Measurements from ENCODE around the gene ASB2. TPM values are rescaled to one million over a fixed set of nuclear protein-coding genes. Genes with fewer than 3 reads are reported as not detected.
A peak's percentile ranks its signal among the peaks of the same experiment; 100 is the strongest.

Gene ASB2
- total and polyA plus RNA-seq, 2 of the 13 experiments (the other 11 are each of a cell fraction or from before 2014, with no cell fraction given) = 0.82 to 4.1 TPM

- 23% methylated on average over 3 of the region's 3 CpGs for WGBS (ENCODE audit: low lambda C conversion rate)
- Histone ChIP-seq H3K9ac (ENCODE audit: insufficient read depth, low read depth, low read length) (no peak overlapping the region), H3K27me3 (ENCODE audit: control insufficient read depth in 1 of 2, insufficient read depth in 2 of 2, low read length in 2 of 2) (no peaks in the 10 kb centered on the region; a peak in 1 of 5 replicates), H3K79me2 (ENCODE audit: insufficient read depth, low read length) (no peaks in the 10 kb centered on the region), H3K4me2 (ENCODE audit: low read depth, low read length) (no peak overlapping the region), H4K20me1 (ENCODE audit: insufficient read depth, low read length) (no peaks in the 10 kb centered on the region), H2AFZ (ENCODE audit: low read length) (no peak overlapping the region), H3K9me3 (ENCODE audit: low read length) (no peaks in the 10 kb centered on the region), H3K4me3 (replicated peaks in 1 of 3; ENCODE audit: insufficient read depth in 1 of 3, low read depth in 2 of 3, low read length in 3 of 3) (no peak overlapping the region), H3K36me3 (replicated peaks in 1 of 2; ENCODE audit: control insufficient read depth in 1 of 2, insufficient read depth in 2 of 2, low read length in 2 of 2) (no peaks in the 10 kb centered on the region), H3K4me1 (ENCODE audit: insufficient read depth, low read length) (peaks cover 50% of the 10 kb centered on the region), H3K27ac (ENCODE audit: extremely low read length, insufficient read depth, low read length) (no peak overlapping the region)
- no peak for ATAC-seq
- ChIA-PET CTCF (ENCODE audit: low intra/inter-chr PET ratio, low total read pairs) (no interaction called here), POLR2A (no interaction called here)
- in situ Hi-C loops (cut with HindIII; ENCODE audit: extremely low pct_ligation_motif_present, low pct_unique_long_range_greater_than_20kb) = no loop called here
- DNase-seq (ENCODE audit: low spot score) = no peak
- FAIRE-seq = no peak
- BruUV-seq (replicated peaks) = no TSS peak
- TF ChIP-seq HIC2 (CRISPR knock-in tag; IDR thresholded peaks at IDR 0.05; ENCODE audit: low read depth) (no peak), FOXA1 (IDR thresholded peaks at IDR 0.05) (no peak), FOXA1 (CRISPR knock-in tag; IDR thresholded peaks at IDR 0.05) (0 out of 2 replicates have a peak, but pooled peaks have one; percentile 20), HNRNPL (IDR thresholded peaks at IDR 0.05; ENCODE audit: low read depth, low read length) (no peak), NR0B2 (CRISPR knock-in tag; IDR thresholded peaks at IDR 0.05) (no peak), NR1H2 (CRISPR knock-in tag; IDR thresholded peaks at IDR 0.05; ENCODE audit: borderline replicate concordance, low read depth) (no peak)
- intact Hi-C loops (cut with micrococcal nuclease; ENCODE audit: unreplicated experiment) = no loop called here
Measured at GRCh38 chr14:93916498-93916897, 59.9 kb downstream of the ASB2 start.

- 2% methylated on average over 2 of the region's 2 CpGs for WGBS (ENCODE audit: low lambda C conversion rate)
- intact Hi-C loops (cut with micrococcal nuclease; ENCODE audit: unreplicated experiment) (no loop called here), in situ Hi-C loops (cut with HindIII; ENCODE audit: extremely low pct_ligation_motif_present, low pct_unique_long_range_greater_than_20kb) (no loop called here)
- ChIA-PET CTCF (ENCODE audit: low intra/inter-chr PET ratio, low total read pairs) (no interaction called here), POLR2A (no interaction called here)
- ATAC-seq (no peak), FAIRE-seq (no peak), DNase-seq (ENCODE audit: low spot score) (no peak)
- Histone ChIP-seq H3K9ac (ENCODE audit: insufficient read depth, low read depth, low read length) (no peak overlapping the region), H3K79me2 (ENCODE audit: insufficient read depth, low read length) (no peaks in the 10 kb centered on the region), H3K27ac (ENCODE audit: extremely low read length, insufficient read depth, low read length) (no peak overlapping the region), H3K9me3 (ENCODE audit: low read length) (no peaks in the 10 kb centered on the region), H3K4me2 (ENCODE audit: low read depth, low read length) (peak overlapping the region; percentile 64; the same call in 1 of the 2 replicates), H3K4me1 (ENCODE audit: insufficient read depth, low read length) (peaks cover 49% of the 10 kb centered on the region), H4K20me1 (ENCODE audit: insufficient read depth, low read length) (no peaks in the 10 kb centered on the region), H3K27me3 (ENCODE audit: control insufficient read depth in 1 of 2, insufficient read depth in 2 of 2, low read length in 2 of 2) (no peaks in the 10 kb centered on the region; a peak in 1 of 5 replicates), H2AFZ (ENCODE audit: low read length) (no peak overlapping the region), H3K4me3 (replicated peaks in 1 of 3; ENCODE audit: insufficient read depth in 1 of 3, low read depth in 2 of 3, low read length in 3 of 3) (no peak overlapping the region), H3K36me3 (replicated peaks in 1 of 2; ENCODE audit: control insufficient read depth in 1 of 2, insufficient read depth in 2 of 2, low read length in 2 of 2) (no peaks in the 10 kb centered on the region)
- no TSS peak for BruUV-seq (replicated peaks)
- no peak for TF ChIP-seq ELF3 (CRISPR knock-in tag; IDR thresholded peaks at IDR 0.05)
Measured at GRCh38 chr14:93915800-93916199, 60.6 kb downstream of the ASB2 start.
